Right atrium auricular region (tissue), 2 donors: ENCODE results near the gene TSPAN18. TPM values are rescaled to one million over a fixed set of nuclear protein-coding genes. Genes with fewer than 3 reads are reported as not detected.

Experiments used
- DNase-seq: peaks from one replicate; pipeline ENCODE4 v3.0.0-alpha.2; 2019; ENCODE audit warnings: low spot score
- H3K27ac ChIP-seq, 2 donors: fragments of 200-600 bp; sonication (generic); 1 replicate in 1 of 2; 2 replicates in 1 of 2; pipeline ENCODE4 v1.5.1; 2016 to 2019
- H3K27me3 ChIP-seq, 2 donors: fragments of 200-600 bp; sonication (generic); one replicate each; pipeline versions ENCODE4 v1.5.1 to v1.6.0; 2017 to 2019
- H3K36me3 ChIP-seq: fragments of 200-600 bp; sonication (generic); one replicate; pipeline ENCODE4 v1.5.1; 2016
- H3K4me1 ChIP-seq, 2 donors: fragments of 200-600 bp; sonication (generic); one replicate each; pipeline versions ENCODE4 v1.5.1 to v1.6.0; 2017 to 2019
- H3K4me3 ChIP-seq, 2 donors: fragments of 200-600 bp; sonication (generic); 1 replicate in 1 of 2; 2 replicates in 1 of 2; pipeline ENCODE4 v1.5.1; 2017 to 2019; ENCODE audit warnings: mild to moderate bottlenecking in 1 of 2, moderate library complexity in 1 of 2
- H3K9me3 ChIP-seq, 2 donors: fragments of 200-600 bp; sonication (generic); one replicate each; pipeline ENCODE4 v1.5.1; 2019
- total RNA-seq, 2 donors: library from RNA; depleted of rRNA; stranded (reverse); fragments of >200 nt; gene quantifications; one replicate each; pipeline ENCODE4 v1.1.0, GENCODE V29; 2016
- TF ChIP-seq, protein P1 (sequence below), 2 donors: fragments of 200-600 bp; sonication (generic); IDR thresholded peaks; one replicate each; pipeline ENCODE4 v1.5.1; 2019; ENCODE audit warnings: antibody characterized with exemption in 2 of 2

The TSPAN18 gene
- total RNA-seq, 2 donors from 2014 or later, result 76.3 to 79.3 TPM

GRCh38 chr11:44977493-44977984 lies 250.8 kb downstream of the TSPAN18 start:
- Histone ChIP-seq H3K27ac (no peak overlapping the region), H3K36me3 (no peaks in the 10 kb centered on the region), H3K9me3 (no peaks in the 10 kb centered on the region), H3K27me3 (no peaks in the 10 kb centered on the region), H3K4me3 (no peak overlapping the region), H3K4me1 (peaks cover 0 to 26% of the 10 kb centered on the region in 2 donors)
- DNase-seq, result no peak
- TF ChIP-seq, protein P1, sequence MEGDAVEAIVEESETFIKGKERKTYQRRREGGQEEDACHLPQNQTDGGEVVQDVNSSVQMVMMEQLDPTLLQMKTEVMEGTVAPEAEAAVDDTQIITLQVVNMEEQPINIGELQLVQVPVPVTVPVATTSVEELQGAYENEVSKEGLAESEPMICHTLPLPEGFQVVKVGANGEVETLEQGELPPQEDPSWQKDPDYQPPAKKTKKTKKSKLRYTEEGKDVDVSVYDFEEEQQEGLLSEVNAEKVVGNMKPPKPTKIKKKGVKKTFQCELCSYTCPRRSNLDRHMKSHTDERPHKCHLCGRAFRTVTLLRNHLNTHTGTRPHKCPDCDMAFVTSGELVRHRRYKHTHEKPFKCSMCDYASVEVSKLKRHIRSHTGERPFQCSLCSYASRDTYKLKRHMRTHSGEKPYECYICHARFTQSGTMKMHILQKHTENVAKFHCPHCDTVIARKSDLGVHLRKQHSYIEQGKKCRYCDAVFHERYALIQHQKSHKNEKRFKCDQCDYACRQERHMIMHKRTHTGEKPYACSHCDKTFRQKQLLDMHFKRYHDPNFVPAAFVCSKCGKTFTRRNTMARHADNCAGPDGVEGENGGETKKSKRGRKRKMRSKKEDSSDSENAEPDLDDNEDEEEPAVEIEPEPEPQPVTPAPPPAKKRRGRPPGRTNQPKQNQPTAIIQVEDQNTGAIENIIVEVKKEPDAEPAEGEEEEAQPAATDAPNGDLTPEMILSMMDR (IDR thresholded peaks at IDR 0.05), result no peak

DNA sequence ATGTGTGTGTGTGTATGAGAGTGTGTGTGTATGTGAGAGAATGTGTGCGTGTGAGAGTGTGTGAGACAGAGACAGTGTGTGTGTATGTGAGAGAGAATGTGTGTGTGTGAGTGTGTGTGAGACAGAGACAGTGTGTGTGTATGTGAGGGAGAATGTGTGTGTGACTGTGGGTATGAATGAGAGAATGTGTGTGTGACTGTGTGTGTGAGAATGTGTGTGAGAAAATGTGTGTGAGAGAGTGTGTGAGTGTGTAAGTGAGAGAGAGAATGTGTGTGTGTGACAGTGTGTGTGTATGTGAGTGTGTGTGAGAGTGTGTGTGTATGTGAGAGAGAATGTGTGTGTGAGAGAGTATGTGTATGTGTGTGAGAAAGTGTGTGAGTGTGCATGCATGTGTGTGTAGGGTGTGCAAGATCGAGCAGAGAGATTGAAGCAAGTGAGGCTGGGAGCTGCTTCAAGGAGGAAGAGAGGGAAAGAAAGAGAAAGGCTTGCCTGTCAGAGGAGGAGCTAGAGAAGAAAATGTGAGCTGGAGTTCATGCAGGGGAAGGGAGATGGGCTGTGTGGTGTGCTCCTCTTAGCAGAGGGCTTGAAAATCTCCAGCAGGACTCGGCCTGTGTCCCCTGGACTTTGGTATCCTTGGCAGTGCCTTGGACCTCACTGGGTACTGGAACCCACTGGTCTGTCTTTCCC lies 251.7 kb downstream of the TSPAN18 start:
- no peaks in the 10 kb centered on the region for H3K9me3 ChIP-seq
- TF ChIP-seq, protein P1 (IDR thresholded peaks at IDR 0.05), result no peak
- no peaks in the 10 kb centered on the region for H3K36me3 ChIP-seq
- H3K27ac ChIP-seq, result no peak overlapping the region
- DNase-seq, result no peak
- H3K27me3 ChIP-seq, result no peaks in the 10 kb centered on the region
- no peak overlapping the region for H3K4me3 ChIP-seq
- peaks cover 0 to 17% of the 10 kb centered on the region in 2 donors for H3K4me1 ChIP-seq

- TF ChIP-seq, protein P1 (IDR thresholded peaks at IDR 0.05), result no peak
- no peak overlapping the region for H3K4me3 ChIP-seq
- no peak overlapping the region for H3K27ac ChIP-seq
- no peaks in the 10 kb centered on the region for H3K36me3 ChIP-seq
- no peaks in the 10 kb centered on the region for H3K27me3 ChIP-seq
- no peak for DNase-seq
- H3K4me1 ChIP-seq, result peaks cover 0 to 15% of the 10 kb centered on the region in 2 donors
- H3K9me3 ChIP-seq, result no peaks in the 10 kb centered on the region
Measured at GRCh38 chr11:44978961-44979331, 252.2 kb downstream of the TSPAN18 start.

DNA sequence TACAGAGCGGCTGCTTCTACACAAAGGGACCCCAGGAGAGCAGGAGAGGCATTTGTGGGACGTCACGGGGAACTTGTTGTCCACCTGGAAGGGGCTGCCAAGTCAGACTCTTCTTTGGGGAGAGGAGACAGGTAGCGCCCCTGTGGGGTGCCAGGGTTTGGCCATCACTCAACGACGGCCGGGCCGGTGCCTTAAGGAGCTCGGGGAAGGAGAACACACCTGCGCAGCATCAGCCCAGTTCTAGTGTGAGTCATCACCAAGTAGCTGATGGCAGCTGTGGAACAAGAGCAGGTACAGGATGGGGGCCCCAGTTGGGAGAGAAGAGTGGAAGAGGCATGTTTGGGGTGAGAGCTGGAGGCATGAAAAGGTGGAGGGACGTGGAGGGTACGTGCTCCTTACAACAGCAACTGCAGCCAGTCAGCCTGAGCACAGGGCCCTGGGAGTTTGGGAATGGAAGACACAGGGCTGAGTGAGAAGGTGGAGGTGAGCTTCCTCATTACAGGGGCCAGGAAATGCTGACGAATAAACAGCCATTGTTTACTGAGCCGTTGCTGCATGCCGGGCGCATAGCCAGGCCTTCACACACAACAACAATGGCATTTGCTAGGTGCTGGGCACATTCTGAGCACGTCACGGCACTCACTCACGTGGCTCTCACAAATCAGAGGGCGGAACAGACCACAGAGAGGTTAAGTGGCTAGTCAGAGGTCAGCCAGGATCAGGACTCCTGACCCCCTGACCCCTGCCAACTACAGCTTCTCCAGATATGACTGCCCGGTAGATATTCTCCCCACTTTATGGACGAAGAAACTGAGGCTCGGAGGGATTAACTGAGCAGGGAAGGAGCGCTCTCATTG lies 253.0 kb downstream of the TSPAN18 start:
- no peaks in the 10 kb centered on the region for H3K27me3 ChIP-seq
- no peaks in the 10 kb centered on the region for H3K9me3 ChIP-seq
- no peak overlapping the region for H3K4me3 ChIP-seq
- H3K36me3 ChIP-seq, result no peaks in the 10 kb centered on the region
- H3K27ac ChIP-seq, result no peak overlapping the region
- TF ChIP-seq, protein P1 (IDR thresholded peaks at IDR 0.05), result no peak
- peaks cover 0 to 15% of the 10 kb centered on the region in 2 donors for H3K4me1 ChIP-seq
- DNase-seq, result no peak

- DNase-seq, result no peak
- H3K4me1 ChIP-seq, result peaks cover 0 to 15% of the 10 kb centered on the region in 2 donors
- no peaks in the 10 kb centered on the region for H3K27me3 ChIP-seq
- H3K36me3 ChIP-seq, result no peaks in the 10 kb centered on the region
- no peak overlapping the region for H3K27ac ChIP-seq
- H3K9me3 ChIP-seq, result no peaks in the 10 kb centered on the region
- no peak overlapping the region for H3K4me3 ChIP-seq
- TF ChIP-seq, protein P1 (IDR thresholded peaks at IDR 0.05), result no peak
Measured at GRCh38 chr11:44980533-44981427, 254.0 kb downstream of the TSPAN18 start.
